Measurements from ENCODE around the gene LOC128125822.

The LOC128125822 gene

DNA sequence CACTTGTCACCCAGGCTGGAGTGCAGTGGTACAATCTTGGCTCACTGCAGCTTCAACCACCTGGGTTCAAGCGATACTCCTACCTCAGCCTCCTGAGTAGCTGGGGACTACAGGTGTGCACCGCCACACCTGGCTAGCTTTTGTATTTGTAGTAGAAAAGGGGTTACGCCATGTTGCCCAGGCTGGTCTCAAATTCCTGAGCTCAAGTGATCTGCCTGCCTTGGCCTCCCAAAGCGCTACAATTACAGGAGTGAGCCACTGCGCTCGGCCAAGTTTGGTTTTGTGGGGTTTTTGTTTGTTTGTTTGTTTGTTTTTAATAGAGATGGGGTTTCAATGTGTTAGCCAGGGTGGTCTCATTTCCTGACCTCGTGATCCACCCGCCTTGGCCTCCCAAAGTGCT lies 12.3 kb downstream of the LOC128125822 start:
- no peak for TF ChIP-seq CTCF (IDR thresholded peaks at IDR 0.05; ENCODE audit: low read depth)

- TF ChIP-seq CTCF (IDR thresholded peaks at IDR 0.05; ENCODE audit: low read depth), result no peak
Measured at GRCh38 chr6:63589952-63590411, 17.7 kb downstream of the LOC128125822 start.

DNA sequence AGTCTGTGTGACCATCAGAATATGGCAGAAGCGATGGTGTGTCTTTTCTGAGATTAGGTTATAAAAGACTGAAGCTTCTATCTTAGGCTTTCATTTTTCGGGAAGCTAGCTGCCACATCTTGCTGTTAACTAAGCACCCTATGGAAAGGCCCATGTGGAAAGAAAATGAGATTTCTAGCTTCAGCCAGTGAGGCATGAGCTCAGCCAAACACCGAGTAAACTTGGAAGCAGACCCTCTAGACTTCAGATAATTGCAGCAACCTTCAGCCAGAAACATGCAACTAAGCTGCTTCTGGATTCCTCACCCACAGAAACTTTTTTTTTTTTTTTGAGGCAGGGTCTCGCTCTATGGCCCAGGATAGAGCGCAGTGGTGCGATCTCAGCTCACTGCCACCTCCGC lies 20.6 kb downstream of the LOC128125822 start:
- no peak for TF ChIP-seq CTCF (IDR thresholded peaks at IDR 0.05; ENCODE audit: low read depth)

- TF ChIP-seq CTCF (IDR thresholded peaks at IDR 0.05; ENCODE audit: low read depth), result no peak
Measured at GRCh38 chr6:63597141-63598048, 25.1 kb downstream of the LOC128125822 start.

- TF ChIP-seq CTCF (IDR thresholded peaks at IDR 0.05; ENCODE audit: low read depth), result no peak
Measured at GRCh38 chr6:63598049-63599036, 26.1 kb downstream of the LOC128125822 start.

DNA sequence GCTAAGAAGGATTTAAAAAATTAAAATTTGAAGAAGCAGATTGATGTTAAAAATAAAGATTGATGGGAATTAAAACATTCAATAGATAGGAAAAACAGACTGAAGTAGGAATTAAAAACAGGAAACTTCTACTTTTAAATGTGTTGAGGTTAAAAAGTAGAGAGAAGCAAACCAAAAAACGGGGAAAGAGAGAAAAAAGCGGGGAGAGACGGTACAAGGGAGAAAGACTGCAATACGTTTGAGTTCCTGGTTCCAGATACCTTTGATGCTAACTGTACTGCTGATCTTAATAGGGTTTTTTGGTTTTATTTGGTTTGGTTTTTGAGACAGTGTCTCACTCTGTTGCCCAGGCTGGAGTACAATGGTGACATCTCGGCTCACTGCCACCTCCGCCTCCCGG lies 27.0 kb downstream of the LOC128125822 start:
- no peak for TF ChIP-seq CTCF (IDR thresholded peaks at IDR 0.05; ENCODE audit: low read depth)

DNA sequence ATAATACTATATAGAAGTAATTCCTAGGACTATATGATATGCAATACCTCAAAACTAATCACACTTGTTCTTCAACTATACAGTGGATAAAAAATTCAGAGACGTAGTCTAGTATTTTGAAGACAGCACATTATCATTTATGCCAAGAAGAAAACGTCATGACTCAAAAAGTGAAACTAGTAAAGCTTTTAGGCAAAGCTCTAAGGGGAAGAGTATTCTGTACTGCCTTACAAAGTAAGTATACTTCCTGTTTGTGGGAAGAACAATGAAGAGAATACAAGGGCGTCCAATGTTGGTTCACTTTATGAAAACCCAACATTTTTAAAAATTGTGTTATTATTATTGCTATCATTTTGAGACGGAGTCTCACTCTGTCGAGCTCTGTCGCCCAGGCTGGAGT lies 27.9 kb downstream of the LOC128125822 start:
- TF ChIP-seq CTCF (IDR thresholded peaks at IDR 0.05; ENCODE audit: low read depth), result no peak
